HepG2 (cell line): ENCODE results near the gene TCEA3. TPM values are rescaled to one million over a fixed set of nuclear protein-coding genes. Genes with fewer than 3 reads are reported as not detected.

ENCODE experiments used
- AHDC1 ChIP-seq: sonication (generic); formaldehyde crosslinking; IDR thresholded peaks from 2 replicates; pipeline ENCODE4 v1.5.1; 2020; ENCODE audit warnings: mild to moderate bottlenecking, missing genetic modification reagents, borderline replicate concordance
- ETV6 ChIP-seq: sonication (generic); formaldehyde crosslinking; conservative IDR thresholded peaks from 2 replicates; pipeline ENCODE4 v1.4.0; 2020; ENCODE audit warnings: missing genetic modification reagents
- FLYWCH1 ChIP-seq: sonication (generic); formaldehyde crosslinking; IDR thresholded peaks from 2 replicates; pipeline ENCODE4 v1.8.1; 2023; ENCODE audit warnings: mild to moderate bottlenecking, missing genetic modification reagents
- FOXA1 ChIP-seq, 2 experiments: fragments of 450-650 bp in 1 of 2; sonication (generic) in 1 of 2; formaldehyde crosslinking in 1 of 2; IDR thresholded peaks; 2 replicates each; pipeline versions ENCODE4 v1.4.0 to v1.6.1; 2016 to 2020; ENCODE audit warnings: missing genetic modification reagents in 1 of 2
- KMT2A ChIP-seq: sonication (generic); formaldehyde crosslinking; IDR thresholded peaks from 2 replicates; pipeline ENCODE4 v1.4.0; 2020; ENCODE audit warnings: missing genetic modification reagents
- PAX8 ChIP-seq: sonication (generic); formaldehyde crosslinking; IDR thresholded peaks from 2 replicates; pipeline ENCODE4 v1.8.0; 2022; ENCODE audit warnings: mild to moderate bottlenecking, missing genetic modification reagents, borderline replicate concordance
- PHB2 ChIP-seq: fragments of 450-650 bp; IDR thresholded peaks from 2 replicates; pipeline ENCODE4 v1.6.1; 2018; ENCODE audit not compliant: partially characterized antibody
- RORA ChIP-seq: sonication (generic); formaldehyde crosslinking; IDR thresholded peaks from 2 replicates; pipeline ENCODE4 v1.5.0; 2020; ENCODE audit warnings: mild to moderate bottlenecking, missing genetic modification reagents, moderate library complexity
- SKIL ChIP-seq: sonication (generic); formaldehyde crosslinking; IDR thresholded peaks from 2 replicates; pipeline ENCODE4 v1.8.0; 2022; ENCODE audit warnings: missing genetic modification reagents, mild to moderate bottlenecking, moderate library complexity, borderline replicate concordance
- USF2 ChIP-seq, 2 experiments: sonication (generic) in 1 of 2; formaldehyde crosslinking in 1 of 2; IDR thresholded peaks; 2 replicates each; pipeline versions ENCODE4 v1.5.1 to v1.6.1; 2011 to 2020; ENCODE audit warnings: borderline replicate concordance in 1 of 2, low read depth in 1 of 2, low read length in 1 of 2, mild to moderate bottlenecking in 1 of 2, missing genetic modification reagents in 1 of 2, moderate library complexity in 1 of 2
- ZNF12 ChIP-seq: sonication (generic); formaldehyde crosslinking; IDR thresholded peaks from 2 replicates; pipeline ENCODE4 v1.5.0; 2020; ENCODE audit warnings: missing genetic modification reagents
- ZNF563 ChIP-seq: sonication (generic); formaldehyde crosslinking; IDR thresholded peaks from 2 replicates; pipeline ENCODE4 v1.8.0; 2022; ENCODE audit warnings: mild to moderate bottlenecking, moderate library complexity, missing genetic modification reagents
- ZNF644 ChIP-seq: IDR thresholded peaks from 2 replicates; pipeline ENCODE4 v1.6.1; 2016; ENCODE audit warnings: low read depth
- polyA plus RNA-seq, 8 experiments: library from polyadenylated mRNA; depleted of rRNA in 3 of 8; stranded (reverse) in 7 of 8; unstranded in 1 of 8; fragments of >200 nt; fragmentation: Illumina TruSeq in 4 of 8; extraction: Trizol in 4 of 8; gene quantifications; 2 replicates each; pipeline versions ENCODE4 v1.2.1 to v1.2.3, GENCODE V29; 2011 to 2016; ENCODE audit warnings: low read depth in 4 of 8, missing spikeins in 1 of 8, mixed read lengths in 1 of 8; ENCODE audit not compliant: insufficient read depth in 1 of 8
- total RNA-seq, 5 experiments: library from RNA; depleted of rRNA; stranded (reverse); fragments of >200 nt; fragmentation: Illumina TruSeq; extraction: Trizol; gene quantifications; 2 replicates each; pipeline ENCODE4 v1.2.3, GENCODE V29; 2016; ENCODE audit warnings: low read depth in 1 of 5

The TCEA3 gene
- total and polyA plus RNA-seq, 2 of the 13 experiments (the other 11 are each of a cell fraction or from before 2014, with no cell fraction given) = 55.5 to 84.6 TPM

- TF ChIP-seq SKIL (CRISPR knock-in tag) = no peak
- TF ChIP-seq ETV6 (CRISPR knock-in tag) = no peak
- TF ChIP-seq ZNF563 (CRISPR knock-in tag) = no peak
- no peak for TF ChIP-seq PHB2
- TF ChIP-seq USF2 (IDR thresholded peaks at IDR 0.05; ENCODE audit: low read depth, low read length) = no peak
- no peak for TF ChIP-seq USF2 (CRISPR knock-in tag; IDR thresholded peaks at IDR 0.05; ENCODE audit: borderline replicate concordance)
- no peak for TF ChIP-seq RORA (CRISPR knock-in tag)
- no peak for TF ChIP-seq ZNF644 (CRISPR knock-in tag)
- TF ChIP-seq FOXA1 (IDR thresholded peaks at IDR 0.05) = no peak
- peak; percentile 37; the same call in 1 of the 2 replicates for TF ChIP-seq FOXA1 (CRISPR knock-in tag; IDR thresholded peaks at IDR 0.05)
- TF ChIP-seq ZNF12 (CRISPR knock-in tag) = no peak
- no peak for TF ChIP-seq KMT2A (CRISPR knock-in tag)
- TF ChIP-seq AHDC1 (CRISPR knock-in tag) = no peak
- TF ChIP-seq FLYWCH1 (CRISPR knock-in tag) = no peak
- no peak for TF ChIP-seq PAX8
Measured at GRCh38 chr1:23473037-23473800, 48.7 kb upstream of the TCEA3 start (continued).
